HCT116 (cell line): ENCODE results near the gene IP6K3. TPM values are rescaled to one million over a fixed set of nuclear protein-coding genes. Genes with fewer than 3 reads are reported as not detected.

Experiments used
- ATAC-seq: fragments of 200-7000 bp; cut with Tn5 transposase; 2 replicates; pipeline ENCODE4 v1.9.1; 2020; ENCODE audit warnings: mild to moderate bottlenecking, moderate library complexity
- BruUV-seq: library from RNA; stranded (reverse); fragments of 400-500 nt; replicated peaks from 2 replicates; lab custom pipeline; 2021; lab: Mats Ljungman, UMichigan
- CTCF ChIA-PET: fragments of 300-600 bp; sonication (Branson Sonifier 250); formaldehyde crosslinking; loops from one replicate; lab custom pipeline; 2021; ENCODE audit warnings: antibody characterized with exemption; lab: Charles Lee
- POLR2A ChIA-PET: fragments of 300-600, 350-600 bp; sonication (Branson Sonifier 250); formaldehyde crosslinking; loops from one replicate; lab custom pipeline; 2021; ENCODE audit warnings: antibody characterized with exemption; lab: Charles Lee
- RAD21 ChIA-PET, 2 experiments: fragments of 300-600 bp; sonication (Branson Sonifier 250); formaldehyde crosslinking; loops; one replicate each; lab custom pipeline; 2023; ENCODE audit warnings: low total read pairs in 2 of 2; ENCODE audit not compliant: uncharacterized antibody in 2 of 2, unreplicated experiment in 2 of 2, low non-redundant PET in 1 of 2; lab: Charles Lee
- DNase-seq: peaks from one replicate; pipeline ENCODE4 v3.0.0-alpha.2; 2010; ENCODE audit warnings: low read depth, low spot score
- H2AFZ ChIP-seq: fragments of 200-600 bp; shearing (Covaris generic), sonication (generic); 2 replicates; pipeline ENCODE4 v1.6.1; 2017; ENCODE audit warnings: low read depth, mixed run types, mixed read lengths, antibody characterized with exemption, low read length; ENCODE audit not compliant: poor library complexity, severe bottlenecking
- H3K27ac ChIP-seq: 2 replicates; pipeline ENCODE4 v1.5.1; 2012; ENCODE audit warnings: low read depth, low read length
- H3K27me3 ChIP-seq: fragments of 200-600 bp; sonication (generic); 2 replicates; pipeline ENCODE4 v1.6.1; 2016; ENCODE audit warnings: mixed run types, low read length, mixed read lengths; ENCODE audit not compliant: insufficient read depth
- H3K36me3 ChIP-seq, 2 experiments: fragments of 200-500 bp in 1 of 2; fragments of 200-600 bp in 1 of 2; sonication (Bioruptor generic) in 1 of 2; sonication (generic) in 1 of 2; 2 replicates each; pipeline versions ENCODE4 v1.5.1 to v1.6.1; 2014 to 2016; ENCODE audit warnings: low read length in 2 of 2, inconsistent platforms in 1 of 2, mixed read lengths in 1 of 2, mixed run types in 1 of 2; ENCODE audit not compliant: insufficient read depth in 2 of 2, control insufficient read depth in 1 of 2
- H3K4me1 ChIP-seq, 2 experiments: fragments of 200-600 bp in 1 of 2; sonication (generic) in 1 of 2; 2 replicates each; pipeline versions ENCODE4 v1.5.1 to v1.6.1; 2012 to 2017; ENCODE audit warnings: low read length in 2 of 2, inconsistent platforms in 1 of 2, mild to moderate bottlenecking in 1 of 2, mixed read lengths in 1 of 2, mixed run types in 1 of 2, moderate library complexity in 1 of 2; ENCODE audit not compliant: insufficient read depth in 2 of 2, control insufficient read depth in 1 of 2
- H3K4me2 ChIP-seq: fragments of 200-600 bp; sonication (generic); 2 replicates; pipeline ENCODE4 v1.6.1; 2017; ENCODE audit warnings: mixed run types, low read length, mixed read lengths
- H3K4me3 ChIP-seq, 2 experiments: fragments of 200-600 bp in 1 of 2; sonication (generic) in 1 of 2; replicated peaks in 1 of 2; 2 replicates each; pipeline ENCODE4 v1.5.1; 2011 to 2016; ENCODE audit warnings: low read length in 2 of 2, control low read depth in 1 of 2, low read depth in 1 of 2, mild to moderate bottlenecking in 1 of 2, mixed read lengths in 1 of 2, mixed run types in 1 of 2
- H3K79me2 ChIP-seq: fragments of 200-600 bp; sonication (generic); 2 replicates; pipeline ENCODE4 v1.6.1; 2017; ENCODE audit warnings: mild to moderate bottlenecking, mixed run types, low read length, moderate library complexity, mixed read lengths; ENCODE audit not compliant: insufficient read depth
- H3K9ac ChIP-seq: fragments of 200-600 bp; sonication (generic); 2 replicates; pipeline ENCODE4 v1.6.1; 2016; ENCODE audit warnings: low read length, mixed read lengths
- H3K9me2 ChIP-seq: fragments of 200-600 bp; sonication (generic), shearing (Covaris generic); 2 replicates; pipeline ENCODE4 v1.6.1; 2017; ENCODE audit warnings: mixed run types, mild to moderate bottlenecking, moderate library complexity; ENCODE audit not compliant: insufficient read depth
- H3K9me3 ChIP-seq, 2 experiments: fragments of 200-500 bp in 1 of 2; fragments of 200-600 bp in 1 of 2; sonication (Bioruptor generic) in 1 of 2; sonication (generic) in 1 of 2; 2 replicates each; pipeline ENCODE4 v1.6.1; 2014 to 2017; ENCODE audit warnings: low read length in 2 of 2, mixed read lengths in 2 of 2, inconsistent platforms in 1 of 2, low read depth in 1 of 2, mild to moderate bottlenecking in 1 of 2, mixed run types in 1 of 2, moderate library complexity in 1 of 2; ENCODE audit not compliant: control insufficient read depth in 1 of 2, insufficient read depth in 1 of 2
- H4K20me1 ChIP-seq: fragments of 200-600 bp; sonication (generic), shearing (Covaris generic); 2 replicates; pipeline ENCODE4 v1.6.1; 2017; ENCODE audit warnings: mixed run types, mild to moderate bottlenecking, moderate library complexity; ENCODE audit not compliant: insufficient read depth
- ELF1 ChIP-seq: IDR thresholded peaks from 2 replicates; pipeline ENCODE4 v1.6.1; 2012; ENCODE audit warnings: low read depth, borderline replicate concordance
- JUND ChIP-seq: IDR thresholded peaks from 2 replicates; pipeline ENCODE4 v1.6.1; 2012
- POLR2AphosphoS5 ChIP-seq: IDR thresholded peaks from 2 replicates; pipeline ENCODE4 v1.6.1; 2011; ENCODE audit warnings: mild to moderate bottlenecking, low read depth, low read length, moderate library complexity
- SP1 ChIP-seq: IDR thresholded peaks from 2 replicates; pipeline ENCODE4 v1.6.1; 2012; ENCODE audit warnings: low read depth
- SRF ChIP-seq: IDR thresholded peaks from 2 replicates; pipeline ENCODE4 v1.6.1; 2012; ENCODE audit warnings: low read depth
- ZFX ChIP-seq: fragments of 450-650 bp; IDR thresholded peaks from 2 replicates; pipeline ENCODE4 v1.6.1; 2017
- ZNF274 ChIP-seq: fragments of 200-500 bp; sonication (Bioruptor generic); IDR thresholded peaks from 2 replicates; pipeline ENCODE4 v1.6.1; 2014; ENCODE audit warnings: mild to moderate bottlenecking, low read depth, low read length, inconsistent platforms
- intact Hi-C: fragments of 100-400 bp; cut with micrococcal nuclease; formaldehyde crosslinking; loops from 2 replicates; pipeline ENCODE4 v1.10.0; 2022
- total RNA-seq: library from RNA; stranded (reverse); gene quantifications from one replicate; pipeline ENCODE4 v1.2.1, GENCODE V29; 2021; ENCODE audit not compliant: unreplicated experiment
- TF ChIP-seq, protein P1 (sequence below), 3 experiments: fragments of 200-600 bp in 1 of 3; sonication (generic) in 1 of 3; IDR thresholded peaks in 2 of 3; conservative IDR thresholded peaks in 1 of 3; 2 replicates each; pipeline ENCODE4 v1.5.1; 2012 to 2017; ENCODE audit warnings: low read depth in 2 of 3, low read length in 2 of 3, antibody characterized with exemption in 1 of 3, borderline replicate concordance in 1 of 3, control low read depth in 1 of 3, mild to moderate bottlenecking in 1 of 3, mixed read lengths in 1 of 3, mixed run types in 1 of 3, moderate library complexity in 1 of 3; ENCODE audit not compliant: insufficient read depth in 1 of 3

Gene IP6K3
- total RNA-seq, 1 experiment from 2014 or later = not detected

DNA sequence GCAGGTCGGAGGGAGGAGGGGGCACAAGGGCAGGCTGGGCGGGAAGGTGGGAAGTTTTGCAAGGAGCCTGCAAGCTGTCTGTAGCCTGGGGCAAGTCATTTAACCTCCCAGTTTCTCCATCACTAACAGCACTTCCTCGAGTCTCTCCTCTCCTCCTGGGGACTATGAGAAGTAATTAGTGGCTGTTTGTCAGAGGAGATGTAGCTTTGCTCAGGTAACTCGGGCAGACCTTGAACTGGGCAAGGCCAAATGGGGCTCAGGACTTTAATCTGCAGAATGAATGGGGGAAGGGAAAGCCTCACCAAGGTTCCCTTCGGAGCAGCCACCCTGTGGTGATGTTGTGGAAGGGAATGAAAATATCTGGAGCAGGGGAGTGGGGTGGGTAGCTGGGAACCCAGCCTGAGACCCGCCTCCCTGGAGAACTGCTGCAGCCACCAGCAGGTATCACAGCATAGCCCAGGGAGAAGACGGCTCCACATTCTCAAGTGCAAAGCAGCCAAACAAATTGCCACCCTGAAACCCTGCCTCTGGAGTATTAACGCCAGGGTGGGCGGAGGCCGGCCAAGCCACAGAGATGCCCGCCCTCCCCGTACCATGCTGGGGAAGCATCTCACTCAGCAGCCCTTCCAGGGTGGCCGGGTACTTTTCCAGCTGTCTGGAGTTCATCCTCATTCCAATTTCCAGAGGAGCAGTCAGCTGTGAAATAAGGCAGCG, 48.4 kb upstream of the IP6K3 start:
- no TSS peak for BruUV-seq
- peaks cover 0 to 3% of the 10 kb centered on the region in 2 experiments; a peak in 2 of 4 replicates for H3K4me1 ChIP-seq
- POLR2A ChIA-PET = no interaction called here
- H3K9ac ChIP-seq = no peak overlapping the region
- H3K79me2 ChIP-seq = no peaks in the 10 kb centered on the region
- intact Hi-C loops = no loop called here
- no peak overlapping the region for H3K4me3 ChIP-seq
- RAD21 ChIA-PET = no interaction called here
- H3K4me2 ChIP-seq = no peak overlapping the region
- CTCF ChIA-PET = no interaction called here
- peaks cover 8% of the 10 kb centered on the region; the same call in 1 of the 2 replicates for H3K27me3 ChIP-seq
- H2AFZ ChIP-seq = no peak overlapping the region
- DNase-seq (no peak), ATAC-seq (peak; percentile 77)
- H3K9me2 ChIP-seq = no peaks in the 10 kb centered on the region
- H4K20me1 ChIP-seq = no peaks in the 10 kb centered on the region
- H3K9me3 ChIP-seq = no peaks in the 10 kb centered on the region
- TF ChIP-seq SRF = no peak
- no peak for TF ChIP-seq SP1
- TF ChIP-seq ZNF274 = no peak
- no peak for TF ChIP-seq ZFX
- no peak for TF ChIP-seq JUND
- TF ChIP-seq, protein P1, sequence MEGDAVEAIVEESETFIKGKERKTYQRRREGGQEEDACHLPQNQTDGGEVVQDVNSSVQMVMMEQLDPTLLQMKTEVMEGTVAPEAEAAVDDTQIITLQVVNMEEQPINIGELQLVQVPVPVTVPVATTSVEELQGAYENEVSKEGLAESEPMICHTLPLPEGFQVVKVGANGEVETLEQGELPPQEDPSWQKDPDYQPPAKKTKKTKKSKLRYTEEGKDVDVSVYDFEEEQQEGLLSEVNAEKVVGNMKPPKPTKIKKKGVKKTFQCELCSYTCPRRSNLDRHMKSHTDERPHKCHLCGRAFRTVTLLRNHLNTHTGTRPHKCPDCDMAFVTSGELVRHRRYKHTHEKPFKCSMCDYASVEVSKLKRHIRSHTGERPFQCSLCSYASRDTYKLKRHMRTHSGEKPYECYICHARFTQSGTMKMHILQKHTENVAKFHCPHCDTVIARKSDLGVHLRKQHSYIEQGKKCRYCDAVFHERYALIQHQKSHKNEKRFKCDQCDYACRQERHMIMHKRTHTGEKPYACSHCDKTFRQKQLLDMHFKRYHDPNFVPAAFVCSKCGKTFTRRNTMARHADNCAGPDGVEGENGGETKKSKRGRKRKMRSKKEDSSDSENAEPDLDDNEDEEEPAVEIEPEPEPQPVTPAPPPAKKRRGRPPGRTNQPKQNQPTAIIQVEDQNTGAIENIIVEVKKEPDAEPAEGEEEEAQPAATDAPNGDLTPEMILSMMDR (IDR thresholded peaks at IDR 0.05 in 2 of 3, conservative IDR thresholded peaks at IDR 0.05 in 1 of 3; ENCODE audit: borderline replicate concordance in 1 of 3, insufficient read depth in 1 of 3, low read depth in 2 of 3, low read length in 2 of 3) = no peak
- no peak for TF ChIP-seq ELF1
- TF ChIP-seq POLR2AphosphoS5 = no peak
- TF ChIP-seq, all 23 proteins: peak for 0
- H3K36me3 ChIP-seq = no peaks in the 10 kb centered on the region
- no peak overlapping the region for H3K27ac ChIP-seq
